ENCODE results near the gene PCDHAC2.

DNA sequence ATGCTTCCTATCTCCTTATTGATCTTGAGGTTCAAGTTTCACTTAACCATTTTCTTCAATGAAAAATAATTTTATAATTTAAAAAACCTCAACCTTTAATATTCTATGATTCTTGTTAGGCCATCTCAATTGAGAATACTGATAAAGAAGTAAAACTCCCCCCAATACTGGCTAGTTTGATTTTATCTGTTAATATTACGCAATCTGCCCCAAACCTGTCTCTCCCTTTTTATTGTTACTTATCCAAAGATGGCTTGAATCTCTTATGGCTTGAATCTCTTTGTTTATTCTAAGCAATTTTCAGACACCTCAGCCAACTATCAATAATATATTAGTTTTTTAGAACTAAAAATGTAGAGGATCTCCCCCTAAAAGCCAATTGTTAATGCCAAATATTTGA is 4.1 kb upstream of the PCDHAC2 start:
- TF ChIP-seq CHD1 (IDR thresholded peaks at IDR 0.05; ENCODE audit: low read length) = no peak
- TF ChIP-seq, protein P1, sequence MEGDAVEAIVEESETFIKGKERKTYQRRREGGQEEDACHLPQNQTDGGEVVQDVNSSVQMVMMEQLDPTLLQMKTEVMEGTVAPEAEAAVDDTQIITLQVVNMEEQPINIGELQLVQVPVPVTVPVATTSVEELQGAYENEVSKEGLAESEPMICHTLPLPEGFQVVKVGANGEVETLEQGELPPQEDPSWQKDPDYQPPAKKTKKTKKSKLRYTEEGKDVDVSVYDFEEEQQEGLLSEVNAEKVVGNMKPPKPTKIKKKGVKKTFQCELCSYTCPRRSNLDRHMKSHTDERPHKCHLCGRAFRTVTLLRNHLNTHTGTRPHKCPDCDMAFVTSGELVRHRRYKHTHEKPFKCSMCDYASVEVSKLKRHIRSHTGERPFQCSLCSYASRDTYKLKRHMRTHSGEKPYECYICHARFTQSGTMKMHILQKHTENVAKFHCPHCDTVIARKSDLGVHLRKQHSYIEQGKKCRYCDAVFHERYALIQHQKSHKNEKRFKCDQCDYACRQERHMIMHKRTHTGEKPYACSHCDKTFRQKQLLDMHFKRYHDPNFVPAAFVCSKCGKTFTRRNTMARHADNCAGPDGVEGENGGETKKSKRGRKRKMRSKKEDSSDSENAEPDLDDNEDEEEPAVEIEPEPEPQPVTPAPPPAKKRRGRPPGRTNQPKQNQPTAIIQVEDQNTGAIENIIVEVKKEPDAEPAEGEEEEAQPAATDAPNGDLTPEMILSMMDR (IDR thresholded peaks at IDR 0.05 in 2 of 3, conservative IDR thresholded peaks at IDR 0.05 in 1 of 3; ENCODE audit: insufficient read depth in 2 of 3, low read depth in 1 of 3, low read length in 3 of 3) = no peak
- TF ChIP-seq KAT2B (IDR thresholded peaks at IDR 0.05; ENCODE audit: low read depth, low read length) = no peak
- TF ChIP-seq HIVEP1 (CRISPR knock-in tag; IDR thresholded peaks at IDR 0.05) = no peak
- TF ChIP-seq NFIX (CRISPR knock-in tag; IDR thresholded peaks at IDR 0.05; ENCODE audit: low read depth) = no peak
- TF ChIP-seq SMARCC2 (IDR thresholded peaks at IDR 0.05; ENCODE audit: low read depth) = no peak
- no peak for TF ChIP-seq MXI1 (IDR thresholded peaks at IDR 0.05; ENCODE audit: low read depth, low read length)
- TF ChIP-seq REST (IDR thresholded peaks at IDR 0.05; ENCODE audit: borderline replicate concordance) = no peak
- TF ChIP-seq REST (CRISPR knock-in tag; IDR thresholded peaks at IDR 0.05; ENCODE audit: low read depth) = no peak

All from K562 (cell line).